Right ventricle myocardium inferior (tissue), 1 donor: ENCODE results near the gene S100PBP. TPM values are rescaled to one million over a fixed set of nuclear protein-coding genes. Genes with fewer than 3 reads are reported as not detected.
A peak's percentile ranks its signal among the peaks of the same experiment; 100 is the strongest.

Experiments used
- ATAC-seq: fragments of 200-7000 bp; cut with Tn5 transposase; one replicate; pipeline ENCODE4 v1.9.1; 2020; ENCODE audit warnings: mild to moderate bottlenecking, moderate library complexity
- DNase-seq: peaks from one replicate; pipeline ENCODE4 v3.0.0; 2021; ENCODE audit errors: missing footprints
- intact Hi-C: fragments of 100-400 bp; cut with DNase I; formaldehyde crosslinking; loops from one replicate; pipeline ENCODE4 v1.11.0; 2022
- total RNA-seq: library from RNA; stranded (reverse); fragmentation: NEBNext Ultra II Directional; extraction: Animal tissue kit (Norgen Biotek cat#: 25700); gene quantifications from one replicate; pipeline ENCODE4 v1.2.1, GENCODE V29; 2021
- donor health status: DM: no; HTN: yes; CAD: no; lungs with severe emphysema.

Gene S100PBP
- total RNA-seq, 1 donor from 2014 or later: 11.7 TPM

DNA sequence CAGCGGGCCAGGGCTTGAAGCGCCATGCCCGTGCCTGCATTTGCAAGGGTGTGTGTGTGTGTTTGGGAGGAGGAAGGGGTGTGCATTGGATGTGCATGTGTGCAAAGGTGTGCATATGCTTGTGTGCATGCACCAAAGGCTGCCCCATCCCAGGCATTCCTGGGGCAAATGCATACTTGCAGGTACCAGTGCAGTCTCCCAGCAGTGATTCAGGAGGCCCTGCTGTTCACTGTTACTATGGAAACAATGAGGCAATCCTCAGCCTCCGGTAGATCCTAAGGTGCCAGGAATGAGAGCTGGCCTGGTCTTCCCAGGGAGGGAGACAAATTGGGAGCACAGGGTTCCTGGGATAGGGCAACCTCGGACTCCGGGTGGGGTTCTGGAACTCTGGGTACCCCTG is 60.7 kb downstream of the S100PBP start:
- no peak for ATAC-seq
- intact Hi-C loops: no loop called here
- no peak for DNase-seq

DNA sequence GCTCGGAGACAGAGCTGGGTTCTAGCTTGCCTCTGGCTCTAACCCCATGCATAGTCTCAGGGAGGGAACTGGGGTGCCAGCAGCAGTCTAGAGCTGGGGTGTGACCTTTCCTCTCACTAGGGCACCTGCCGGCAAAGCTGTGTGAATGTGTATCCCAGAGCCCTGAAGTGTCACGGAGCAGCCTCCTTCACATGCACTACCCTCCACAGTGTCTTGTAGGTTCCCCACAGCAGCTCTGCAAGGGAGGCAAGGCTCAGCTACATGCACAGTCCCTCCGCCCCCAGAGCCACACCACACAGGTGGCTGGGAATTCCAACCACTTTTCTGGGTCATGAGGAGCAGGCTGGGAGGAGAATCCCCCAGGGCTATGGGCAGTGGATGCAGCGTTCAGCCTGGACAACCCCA is 61.2 kb downstream of the S100PBP start:
- ATAC-seq: no peak
- intact Hi-C loops: no loop called here
- DNase-seq: no peak

DNA sequence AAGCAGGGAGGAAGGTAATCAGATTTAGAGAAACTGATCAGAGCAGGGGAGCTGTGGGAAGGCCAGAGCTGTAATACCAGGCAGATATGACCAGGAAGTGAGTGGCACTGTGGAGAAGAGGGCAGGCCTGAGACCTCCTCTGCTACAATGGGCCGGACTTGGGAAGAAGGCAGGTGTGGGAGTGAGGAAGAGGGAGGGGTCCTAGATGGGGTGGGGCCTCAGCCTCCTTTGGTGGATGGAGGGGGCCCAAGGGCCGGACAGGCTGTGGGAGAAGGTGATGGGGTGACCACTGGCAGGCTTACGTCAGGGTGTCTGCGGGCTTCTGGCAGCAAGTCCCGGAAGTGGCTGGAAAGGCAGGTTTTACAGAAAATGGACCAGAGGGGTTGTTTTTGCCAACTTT is 63.8 kb downstream of the S100PBP start:
- DNase-seq: no peak
- intact Hi-C loops: no loop called here
- ATAC-seq: no peak

DNA sequence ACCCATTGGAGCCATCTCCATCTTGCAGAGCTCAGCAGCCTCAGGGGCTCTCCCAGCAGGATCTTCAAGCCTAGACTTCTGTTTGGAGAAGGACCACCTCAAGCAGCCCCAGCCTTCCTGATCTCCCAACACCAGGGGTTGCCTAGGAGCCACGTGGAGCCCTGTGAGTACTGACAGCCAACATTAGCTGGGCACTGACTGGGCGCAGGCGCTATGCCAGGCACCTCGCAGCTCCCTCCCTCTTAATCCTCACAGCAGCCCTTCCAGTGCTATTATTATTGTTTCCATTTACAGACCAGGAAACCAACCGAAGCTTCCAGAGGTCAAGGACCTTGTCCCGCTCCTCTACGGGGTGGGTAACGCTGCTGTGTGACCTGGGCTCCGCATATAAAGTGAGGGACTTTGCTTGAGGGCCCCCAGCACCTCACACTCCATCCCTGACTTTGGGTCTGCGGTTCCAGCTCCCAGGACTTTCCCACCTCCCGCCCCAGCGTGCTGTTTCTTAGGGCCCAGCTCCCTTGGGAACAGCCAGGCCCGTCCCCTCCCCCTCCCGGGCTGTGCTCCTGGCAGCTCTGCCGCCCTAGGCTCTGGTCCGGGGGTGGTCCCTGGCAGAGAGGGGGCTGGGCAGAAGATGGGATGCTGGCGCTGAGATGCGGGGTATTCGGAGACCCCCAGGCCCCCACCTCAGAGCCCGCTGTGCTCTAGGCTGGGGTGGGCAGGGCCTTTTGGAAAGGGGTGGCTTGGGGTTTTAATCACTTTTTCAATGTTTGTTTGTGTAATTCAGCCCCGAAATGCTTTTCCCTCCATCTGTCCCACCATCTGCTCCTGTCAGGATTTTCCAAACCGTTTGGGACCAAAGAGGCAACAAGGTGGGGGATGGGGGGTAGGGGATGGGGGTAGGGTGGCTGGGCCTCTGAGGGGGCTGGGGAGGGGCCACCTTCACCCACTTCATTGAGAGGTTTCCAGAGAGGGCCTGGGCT is 64.7 kb downstream of the S100PBP start:
- intact Hi-C loops: no loop called here
- peak; percentile 74 for ATAC-seq
- DNase-seq: peak; percentile 82

DNA sequence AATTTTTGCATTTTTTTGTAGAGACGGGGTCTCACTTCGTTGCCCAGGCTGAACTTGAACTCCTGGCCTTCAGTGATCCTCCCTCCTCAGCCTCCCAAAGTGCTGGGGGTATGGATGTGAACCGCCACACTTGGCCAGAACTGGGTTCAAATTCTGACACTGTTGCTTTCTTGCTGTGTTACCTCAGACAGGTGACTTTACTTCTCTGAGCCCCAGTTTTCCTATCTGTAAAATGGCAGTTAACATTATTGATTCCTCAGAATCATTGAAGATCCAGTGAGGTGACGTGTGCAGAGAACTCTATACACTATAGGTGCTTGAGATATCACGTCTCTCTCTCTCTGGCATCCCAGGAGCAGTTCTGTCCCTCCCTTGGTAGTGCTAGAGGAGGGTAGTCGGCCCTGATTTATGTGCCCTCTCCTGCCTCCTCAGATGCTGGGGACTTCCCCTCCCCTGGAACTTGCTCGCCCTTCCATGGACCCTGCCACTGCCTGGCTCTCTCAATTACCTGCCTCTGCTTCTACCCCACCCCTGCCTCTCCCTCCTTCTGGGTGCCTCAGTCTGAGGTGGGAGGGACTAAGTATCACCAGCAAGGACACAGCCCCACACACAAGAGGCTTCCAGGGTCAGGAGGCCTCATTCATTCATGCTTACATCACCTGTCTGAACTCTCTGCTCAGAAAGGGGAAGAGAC is 66.0 kb downstream of the S100PBP start:
- DNase-seq (no peak), ATAC-seq (no peak)
- intact Hi-C loops: no loop called here

DNA sequence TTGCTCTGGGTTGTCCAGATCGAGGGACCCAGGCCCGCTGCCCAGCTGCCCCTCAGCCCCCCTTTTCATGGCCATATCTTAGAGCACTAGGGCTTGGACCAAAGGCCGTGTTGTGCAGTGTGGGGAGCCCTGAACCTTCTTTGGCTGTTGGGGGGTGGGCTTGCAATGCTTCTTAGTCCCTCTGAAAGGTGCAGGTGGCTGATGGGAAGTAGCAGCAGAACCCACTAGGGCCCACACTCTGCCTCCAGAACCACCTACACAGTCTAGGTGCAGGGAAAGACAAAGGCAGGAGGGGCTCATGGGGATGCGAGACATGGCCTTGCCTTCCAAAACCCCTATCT is 66.5 kb downstream of the S100PBP start:
- no peak for ATAC-seq
- intact Hi-C loops: no loop called here
- DNase-seq: no peak

DNA sequence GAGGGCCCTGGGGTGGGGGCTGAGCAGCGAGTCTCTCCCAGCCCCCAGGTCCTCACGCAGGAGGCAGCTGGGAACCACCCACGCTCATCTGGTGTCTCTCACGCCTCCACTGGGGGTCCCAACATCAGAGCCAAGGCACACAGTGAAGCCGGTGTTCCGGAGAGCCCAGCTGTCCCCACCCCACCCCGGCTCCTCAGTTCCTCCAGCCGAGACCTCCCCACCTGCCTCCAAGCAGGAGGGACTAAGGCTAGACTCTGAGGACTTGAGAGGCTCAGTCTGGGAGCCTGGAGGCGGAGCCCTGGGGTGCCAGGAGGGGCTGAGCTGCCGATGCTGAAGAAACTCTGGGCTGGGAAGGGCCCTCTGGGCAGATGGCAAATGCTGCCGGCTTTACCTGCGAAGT is 67.3 kb downstream of the S100PBP start:
- ATAC-seq: no peak
- intact Hi-C loops: no loop called here
- no peak for DNase-seq

DNA sequence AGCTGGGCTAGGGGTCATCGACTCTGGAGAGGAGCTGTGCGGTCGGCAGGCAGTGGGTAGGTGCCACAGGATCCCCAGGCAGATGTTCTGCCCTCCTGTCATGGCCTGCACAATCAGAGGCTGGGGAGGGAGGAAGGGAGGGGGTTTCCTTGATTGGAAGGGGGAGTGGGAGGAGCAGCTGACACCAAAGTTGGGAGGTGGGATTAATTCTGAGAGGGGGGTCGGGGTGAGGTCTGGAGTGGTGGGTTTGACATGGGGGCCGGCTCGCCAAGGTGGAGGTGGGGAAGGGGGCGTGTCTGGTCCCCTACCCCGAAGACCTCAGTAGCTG is 68.2 kb downstream of the S100PBP start:
- ATAC-seq: no peak
- no peak for DNase-seq
- intact Hi-C loops: no loop called here

DNA sequence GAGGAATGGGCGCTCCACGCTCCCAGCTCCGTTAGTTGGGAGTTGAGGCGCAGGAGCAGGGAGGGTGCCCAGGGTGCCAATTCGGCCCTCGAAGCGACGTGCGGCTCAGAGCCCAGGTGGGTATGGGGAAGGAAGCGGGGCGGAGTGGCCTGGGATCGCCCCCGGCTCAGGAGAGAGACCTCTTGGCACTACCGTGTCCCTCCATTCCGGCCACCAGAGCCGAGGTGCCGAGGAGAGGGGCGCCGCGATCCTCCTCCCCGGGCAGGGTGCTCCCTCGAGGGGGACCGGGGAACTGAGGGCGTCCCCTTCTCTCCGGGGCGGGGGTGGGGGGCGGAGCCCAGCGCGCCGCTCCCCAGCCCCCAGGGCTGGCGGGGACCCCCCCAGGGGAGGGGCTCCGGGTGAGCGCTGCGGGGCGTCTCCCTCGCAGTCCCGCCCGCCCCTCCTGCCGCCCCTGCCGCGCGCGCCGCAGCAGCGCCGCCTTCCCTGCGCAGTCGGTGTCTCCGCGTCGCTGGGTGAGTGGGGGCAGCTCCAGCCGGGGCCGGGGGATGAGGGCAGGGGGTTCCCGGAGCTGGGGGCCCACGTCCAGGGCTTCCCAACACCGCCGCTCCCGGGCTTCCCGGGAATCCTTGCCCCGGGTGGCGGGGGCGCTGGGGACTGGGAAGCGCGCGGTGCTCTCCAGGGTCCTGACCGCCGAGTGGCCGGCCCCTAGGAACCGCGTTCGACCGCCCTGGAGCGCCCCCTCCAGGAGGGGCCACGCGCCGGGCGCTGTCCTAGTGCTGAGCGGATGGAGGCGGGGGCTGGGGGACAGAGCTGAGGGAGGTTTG is 68.8 kb downstream of the S100PBP start, which contains the start of gene HPCA:
Gene HPCA, plus strand, starts transcription at position 488 of the 824 bp plus-strand sequence. CDS start 2,408 bp downstream, outside the sequence.
- intact Hi-C loops: no loop called here
- ATAC-seq (peak; percentile 61), DNase-seq (no peak)

DNA sequence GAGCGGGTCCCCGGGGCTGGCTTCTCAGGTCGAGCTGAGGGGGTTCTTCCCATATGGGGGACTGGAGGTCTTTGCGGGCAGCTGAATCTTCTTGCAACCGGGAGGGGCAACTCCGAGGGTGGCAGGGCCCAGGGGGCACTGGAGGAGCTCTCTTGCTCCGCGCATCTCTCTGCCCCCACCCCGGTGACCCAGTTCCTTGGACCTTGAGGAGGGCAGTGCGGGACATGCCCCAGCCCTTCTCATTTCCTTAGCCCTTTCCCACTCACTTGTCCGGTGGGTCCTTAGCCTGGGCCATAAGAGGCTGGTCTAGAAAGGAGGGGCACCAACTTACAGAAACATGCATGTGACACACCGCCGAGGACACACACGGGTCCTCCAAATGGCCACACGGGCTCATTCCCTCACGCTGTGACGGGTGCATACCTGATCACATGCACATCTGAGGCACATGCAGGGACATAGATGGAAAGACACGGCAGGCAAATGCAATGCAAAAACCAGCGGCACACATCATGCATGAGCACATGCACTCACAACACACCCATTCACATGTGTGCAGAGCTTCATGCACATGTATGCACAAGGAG is 69.5 kb downstream of the S100PBP start:
- ATAC-seq (no peak), DNase-seq (no peak)
- intact Hi-C loops: no loop called here

DNA sequence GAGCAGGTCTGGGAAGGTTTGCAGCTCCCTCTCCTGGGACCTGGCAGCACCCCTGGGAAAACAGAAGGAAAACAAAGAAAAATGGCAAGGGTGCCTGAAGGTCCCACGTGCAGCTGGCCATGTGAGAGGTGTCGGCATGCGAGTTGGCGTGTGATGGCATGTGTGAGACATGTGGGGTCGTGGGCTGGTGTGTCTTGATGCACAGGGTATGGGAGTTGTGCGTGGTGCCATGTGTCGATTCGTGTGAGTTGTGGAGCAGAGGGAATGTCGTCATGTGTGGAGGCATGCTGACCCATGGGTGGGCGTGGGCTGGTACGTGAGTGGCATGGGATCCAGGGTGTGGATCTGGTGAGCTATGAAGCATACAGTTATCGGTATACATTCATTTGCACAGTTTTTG is 70.2 kb downstream of the S100PBP start:
- intact Hi-C loops: no loop called here

DNA sequence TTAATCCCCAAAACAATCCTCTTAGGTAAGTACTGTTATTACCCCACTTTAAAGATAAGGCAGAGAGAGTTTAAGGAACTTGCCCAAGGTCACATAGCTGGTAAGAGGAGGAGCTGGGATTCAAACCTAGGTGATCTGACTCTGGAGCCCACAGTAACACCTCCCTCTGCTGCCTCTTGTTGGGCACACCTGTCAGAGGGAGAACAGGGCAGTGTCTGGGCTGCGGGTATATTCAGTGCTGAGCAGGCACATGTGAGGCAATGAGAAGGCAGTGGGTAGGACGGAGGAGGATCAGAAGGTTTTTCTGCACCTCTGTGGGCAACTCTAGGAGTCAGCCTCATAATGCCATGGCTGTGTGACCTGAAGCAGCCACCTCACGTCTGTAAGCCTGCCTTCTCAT is 70.7 kb downstream of the S100PBP start:
- no peak for DNase-seq
- no peak for ATAC-seq
- intact Hi-C loops: no loop called here

More for the DNA sequence above, 70.2 kb downstream of the S100PBP start:
- DNase-seq: no peak
- no peak for ATAC-seq

DNA sequence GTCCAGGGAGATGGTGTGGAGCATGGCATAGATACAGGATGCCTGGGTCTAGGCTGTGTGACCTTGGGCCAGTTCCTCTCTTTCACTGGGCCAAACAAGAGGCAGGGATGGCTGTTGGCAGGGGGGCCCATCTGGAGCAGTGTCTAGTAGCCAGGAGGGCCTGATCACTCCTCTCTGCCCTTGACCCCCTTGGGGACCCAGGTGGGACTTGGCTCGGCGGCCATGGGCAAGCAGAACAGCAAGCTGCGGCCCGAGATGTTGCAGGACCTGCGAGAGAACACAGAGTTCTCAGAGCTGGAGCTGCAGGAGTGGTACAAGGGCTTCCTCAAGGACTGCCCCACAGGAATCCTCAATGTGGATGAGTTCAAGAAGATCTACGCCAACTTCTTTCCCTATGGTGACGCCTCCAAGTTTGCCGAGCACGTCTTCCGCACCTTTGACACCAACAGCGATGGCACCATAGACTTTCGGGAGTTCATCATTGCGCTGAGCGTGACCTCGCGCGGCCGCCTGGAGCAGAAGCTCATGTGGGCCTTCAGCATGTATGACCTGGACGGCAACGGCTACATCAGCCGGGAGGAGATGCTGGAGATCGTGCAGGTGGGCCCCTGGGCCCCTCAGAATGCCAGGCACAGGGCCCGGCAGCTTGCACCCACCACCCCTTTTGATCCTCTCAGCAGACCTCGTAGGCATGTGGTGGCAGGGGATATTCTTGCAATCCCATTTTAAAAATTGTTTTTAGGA is 71.4 kb downstream of the S100PBP start:
- no peak for DNase-seq
- ATAC-seq: no peak
- intact Hi-C loops: no loop called here

DNA sequence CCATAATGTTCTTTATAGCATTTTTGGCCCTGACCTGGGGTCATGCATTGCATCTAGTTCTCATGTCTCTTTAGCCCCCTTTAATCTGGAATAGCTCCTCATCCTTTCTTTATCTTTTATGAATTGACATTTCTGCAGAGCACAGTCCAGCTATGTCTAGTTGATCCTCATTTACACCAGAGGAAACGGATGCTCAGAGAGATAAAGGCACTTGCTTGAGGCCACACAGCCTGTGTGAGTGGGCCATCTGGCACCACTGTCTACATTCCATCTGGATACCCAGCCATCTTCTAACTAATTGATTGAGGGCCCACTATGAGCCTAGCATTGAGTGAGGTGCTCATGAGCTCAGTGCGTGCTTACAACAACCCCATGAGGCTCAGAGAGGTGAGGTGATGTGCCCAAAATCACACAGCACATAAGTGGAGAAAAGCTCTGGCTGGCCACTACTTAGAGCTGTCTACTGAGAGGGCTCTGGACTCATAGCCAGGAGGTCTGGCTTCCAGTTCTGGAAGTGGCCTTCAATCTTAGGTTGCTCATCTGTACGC is 72.4 kb downstream of the S100PBP start:
- DNase-seq: no peak
- intact Hi-C loops: no loop called here
- no peak for ATAC-seq

DNA sequence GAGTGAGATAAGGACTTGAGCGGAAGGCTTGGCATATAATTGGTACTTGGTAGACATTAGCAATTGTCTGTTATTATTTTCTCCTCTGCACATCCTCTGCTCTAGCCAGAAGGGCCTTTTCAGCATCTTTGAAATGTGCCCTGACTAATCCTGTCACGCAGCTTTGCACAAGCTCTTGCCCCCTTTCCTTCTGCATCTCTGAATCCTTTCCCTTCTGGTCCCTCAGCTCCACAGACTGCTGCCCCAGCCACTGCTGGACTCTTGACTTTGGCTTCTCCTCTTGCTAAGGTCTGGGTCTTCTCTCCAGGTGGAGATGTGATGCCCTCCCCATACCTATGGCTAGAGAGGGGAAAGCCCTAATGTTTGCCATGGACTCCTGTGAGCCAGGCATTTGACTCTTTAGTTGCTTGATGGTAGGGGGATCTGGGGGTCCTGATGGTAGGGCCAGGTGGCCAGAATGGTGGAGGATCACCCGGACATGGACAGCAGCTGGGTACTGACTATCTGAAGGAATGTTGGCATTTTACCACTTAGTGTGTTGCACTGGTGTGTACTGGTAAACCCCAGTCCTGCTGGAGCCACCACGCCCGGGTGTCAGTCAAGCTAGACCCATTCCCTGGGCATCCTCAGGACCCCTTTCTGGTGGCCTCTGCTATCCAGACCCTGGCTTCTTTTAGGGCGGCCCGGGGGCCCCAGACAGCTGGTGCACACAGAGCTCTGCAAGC is 73.2 kb downstream of the S100PBP start:
- intact Hi-C loops: no loop called here
- ATAC-seq (no peak), DNase-seq (no peak)

DNA sequence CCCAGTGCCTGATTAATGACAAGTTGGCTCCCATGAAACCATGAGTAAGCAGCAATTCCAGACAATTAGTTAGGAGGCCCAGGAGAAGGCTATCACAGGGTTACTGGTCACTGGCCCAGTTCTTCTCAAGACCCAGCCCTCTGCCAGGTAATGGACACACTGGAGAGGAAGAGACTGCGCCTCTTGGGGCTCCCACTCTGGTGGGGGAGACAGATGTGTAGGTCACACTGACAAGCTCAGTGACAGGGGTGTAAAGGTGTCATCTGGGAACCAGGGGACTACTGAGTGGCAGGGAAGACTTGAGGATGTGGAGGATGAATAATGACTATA is 73.8 kb downstream of the S100PBP start:
- intact Hi-C loops: no loop called here
- ATAC-seq (no peak), DNase-seq (no peak)

DNA sequence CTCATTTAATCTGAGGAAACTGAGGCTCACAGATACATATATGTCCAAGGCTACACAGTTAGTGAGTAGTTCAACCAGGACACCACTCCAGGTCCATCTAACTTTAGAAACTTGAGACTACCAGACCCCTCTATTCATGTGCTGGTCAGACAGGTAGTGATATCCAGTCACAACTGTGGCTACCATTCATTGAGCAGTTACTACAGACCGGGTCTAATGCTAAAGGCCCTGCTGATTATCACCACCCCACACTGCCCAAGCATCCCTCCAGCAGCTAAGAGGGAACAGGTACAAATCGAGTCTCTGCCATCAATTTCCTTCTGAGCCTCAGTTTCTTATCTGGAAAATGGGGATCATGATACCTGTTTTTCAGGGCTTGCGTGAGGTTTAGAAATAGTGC is 74.2 kb downstream of the S100PBP start:
- intact Hi-C loops: no loop called here
- ATAC-seq: no peak
- no peak for DNase-seq
